ENCODE data around the gene SHISA3.

The SHISA3 gene

GRCh38 chr4:42442601-42443000 lies 45.3 kb downstream of the SHISA3 start:
- no peak for DNase-seq

GRCh38 chr4:42445038-42445437 lies 47.8 kb downstream of the SHISA3 start:
- DNase-seq, result no peak

- no peak for DNase-seq
Observed at GRCh38 chr4:42446823-42447222, 49.5 kb downstream of the SHISA3 start.

Data from nucleus accumbens (tissue), 56 donors.